SK-N-SH (cell line): ENCODE data around the gene NCAPD3. TPM values are rescaled to one million over a fixed set of nuclear protein-coding genes. Genes with fewer than 3 reads are reported as not detected.

ENCODE experiments used
- CTCF ChIA-PET: fragments of 300-600, 350-600 bp; formaldehyde crosslinking; extraction: SDS; loops from one replicate; lab custom pipeline; 2021; lab: Yijun Ruan, JAX
- POLR2A ChIA-PET: fragments of 350-600 bp; sonication (Branson Sonifier 250); formaldehyde crosslinking; extraction: SDS; loops from one replicate; lab custom pipeline; 2020; ENCODE audit warnings: antibody characterized with exemption, inconsistent platforms; lab: Yijun Ruan, JAX
- DNase-seq: peaks from one replicate; pipeline ENCODE4 v3.0.0; 2012
- H2AFZ ChIP-seq: fragments of 200-600 bp; sonication (generic); 2 replicates; pipeline ENCODE4 v1.8.1; 2016; ENCODE audit warnings: antibody characterized with exemption, mild to moderate bottlenecking, low read depth
- H3F3A ChIP-seq: fragments of 200-600 bp; sonication (generic); replicated peaks from 2 replicates; pipeline ENCODE3; 2016; ENCODE audit warnings: antibody characterized with exemption, mild to moderate bottlenecking; ENCODE audit not compliant: insufficient read depth
- H3K27ac ChIP-seq, 2 experiments: fragments of 200-500 bp in 1 of 2; fragments of 200-600 bp in 1 of 2; sonication (Bioruptor generic) in 1 of 2; sonication (generic), shearing (Covaris generic) in 1 of 2; 2 replicates each; pipeline versions ENCODE4 v1.5.1 to v1.6.1; 2014 to 2016; ENCODE audit warnings: low read depth in 2 of 2, inconsistent platforms in 1 of 2, low read length in 1 of 2, mild to moderate bottlenecking in 1 of 2, mixed read lengths in 1 of 2
- H3K27me3 ChIP-seq: fragments of 200-600 bp; sonication (generic), shearing (Covaris generic); 2 replicates; pipeline ENCODE4 v1.6.1; 2016; ENCODE audit warnings: mixed run types; ENCODE audit not compliant: insufficient read depth
- H3K36me3 ChIP-seq, 2 experiments: fragments of 200-500 bp in 1 of 2; fragments of 200-600 bp in 1 of 2; sonication (Bioruptor generic) in 1 of 2; sonication (generic) in 1 of 2; replicated peaks in 1 of 2; 2 replicates each; pipeline versions ENCODE3 to v1.5.1; 2014 to 2016; ENCODE audit warnings: low read length in 1 of 2, mild to moderate bottlenecking in 1 of 2; ENCODE audit not compliant: insufficient read depth in 2 of 2, control insufficient read depth in 1 of 2
- H3K4me1 ChIP-seq, 2 experiments: fragments of 200-500 bp in 1 of 2; fragments of 200-600 bp in 1 of 2; sonication (Bioruptor generic) in 1 of 2; sonication (generic), shearing (Covaris generic) in 1 of 2; 2 replicates each; pipeline versions ENCODE4 v1.5.1 to v1.6.1; 2014 to 2016; ENCODE audit warnings: low read depth in 1 of 2, low read length in 1 of 2, mixed run types in 1 of 2; ENCODE audit not compliant: insufficient read depth in 2 of 2, control insufficient read depth in 1 of 2
- H3K4me2 ChIP-seq: fragments of 200-600 bp; sonication (generic), shearing (Covaris generic); 2 replicates; pipeline ENCODE4 v1.6.1; 2017; ENCODE audit warnings: mixed run types
- H3K4me3 ChIP-seq, 2 experiments: fragments of 200-500 bp in 1 of 2; fragments of 200-600 bp in 1 of 2; sonication (Bioruptor generic) in 1 of 2; sonication (generic), shearing (Covaris generic) in 1 of 2; 2 replicates each; pipeline versions ENCODE4 v1.5.1 to v1.8.1; 2014 to 2016; ENCODE audit warnings: low read depth in 2 of 2, inconsistent platforms in 1 of 2, low read length in 1 of 2, mild to moderate bottlenecking in 1 of 2, mixed read lengths in 1 of 2, moderate library complexity in 1 of 2
- H3K79me2 ChIP-seq: fragments of 200-600 bp; sonication (generic); 2 replicates; pipeline ENCODE4 v1.8.1; 2017; ENCODE audit warnings: mild to moderate bottlenecking; ENCODE audit not compliant: insufficient read depth
- H3K9ac ChIP-seq: fragments of 200-600 bp; sonication (generic); 2 replicates; pipeline ENCODE4 v1.6.1; 2017; ENCODE audit warnings: mixed run types
- H3K9me2 ChIP-seq: fragments of 200-600 bp; sonication (generic); 2 replicates; pipeline ENCODE4 v1.6.1; 2017; ENCODE audit warnings: mixed run types
- H3K9me3 ChIP-seq: fragments of 200-600 bp; sonication (generic); 2 replicates; pipeline ENCODE4 v1.6.1; 2017; ENCODE audit warnings: mixed run types, mild to moderate bottlenecking, moderate library complexity
- H4K20me1 ChIP-seq: fragments of 200-600 bp; sonication (generic); 2 replicates; pipeline ENCODE4 v1.6.1; 2017; ENCODE audit warnings: mild to moderate bottlenecking, mixed run types; ENCODE audit not compliant: insufficient read depth
- EP300 ChIP-seq, 2 experiments: IDR thresholded peaks; 2 replicates each; pipeline versions ENCODE4 v1.4.0 to v1.6.1; 2012; ENCODE audit warnings: borderline replicate concordance in 1 of 2, low read depth in 1 of 2, low read length in 1 of 2
- FOSL2 ChIP-seq: IDR thresholded peaks from 2 replicates; pipeline ENCODE4 v1.4.0; 2012; ENCODE audit warnings: low read depth, mild to moderate bottlenecking, moderate library complexity, borderline replicate concordance
- FOXJ3 ChIP-seq: sonication (generic); formaldehyde crosslinking; IDR thresholded peaks from 2 replicates; pipeline ENCODE4 v1.5.1; 2020; ENCODE audit warnings: mild to moderate bottlenecking, missing genetic modification reagents
- GATA2 ChIP-seq: sonication (generic); formaldehyde crosslinking; IDR thresholded peaks from 2 replicates; pipeline ENCODE4 v1.5.0; 2020; ENCODE audit warnings: mild to moderate bottlenecking, missing genetic modification reagents
- MXI1 ChIP-seq: IDR thresholded peaks from 2 replicates; pipeline ENCODE4 v1.6.1; 2012; ENCODE audit warnings: mild to moderate bottlenecking, low read depth, low read length, improper control_type of control experiment
- NFIC ChIP-seq: IDR thresholded peaks from 2 replicates; pipeline ENCODE4 v1.4.0; 2012; ENCODE audit warnings: borderline replicate concordance
- NRF1 ChIP-seq: IDR thresholded peaks from 2 replicates; pipeline ENCODE4 v1.6.1; 2012; ENCODE audit warnings: low read depth, mild to moderate bottlenecking, low read length
- POLR2AphosphoS5 ChIP-seq: IDR thresholded peaks from 2 replicates; pipeline ENCODE4 v1.6.1; 2012; ENCODE audit warnings: low read depth, low read length
- RAD21 ChIP-seq: IDR thresholded peaks from 2 replicates; pipeline ENCODE4 v1.6.1; 2012; ENCODE audit warnings: mild to moderate bottlenecking, low read length
- RCOR1 ChIP-seq: fragments of 150-350 bp; IDR thresholded peaks from 2 replicates; pipeline ENCODE4 v1.6.1; 2017; ENCODE audit warnings: antibody characterized with exemption, low read length
- RFX5 ChIP-seq: IDR thresholded peaks from 2 replicates; pipeline ENCODE4 v1.6.1; 2012; ENCODE audit warnings: mild to moderate bottlenecking, improper control_type of control experiment, low read length
- RXRA ChIP-seq: IDR thresholded peaks from 2 replicates; pipeline ENCODE4 v1.4.0; 2012; ENCODE audit warnings: low read depth, mild to moderate bottlenecking, borderline replicate concordance
- SMC3 ChIP-seq: IDR thresholded peaks from 2 replicates; pipeline ENCODE4 v1.6.1; 2012; ENCODE audit warnings: low read depth, low read length, improper control_type of control experiment
- TAF1 ChIP-seq: IDR thresholded peaks from 2 replicates; pipeline ENCODE4 v1.6.1; 2012; ENCODE audit warnings: low read depth, mild to moderate bottlenecking, low read length, moderate library complexity, borderline replicate concordance
- TEAD4 ChIP-seq: IDR thresholded peaks from 2 replicates; pipeline ENCODE4 v1.4.0; 2012; ENCODE audit warnings: mild to moderate bottlenecking, borderline replicate concordance; ENCODE audit not compliant: insufficient read depth
- USF1 ChIP-seq: IDR thresholded peaks from 2 replicates; pipeline ENCODE4 v1.4.0; 2012; ENCODE audit warnings: low read depth, borderline replicate concordance
- YY1 ChIP-seq: IDR thresholded peaks from 2 replicates; pipeline ENCODE4 v1.4.0; 2012; ENCODE audit warnings: low read depth, mild to moderate bottlenecking
- ZBTB33 ChIP-seq: IDR thresholded peaks from 2 replicates; pipeline ENCODE4 v1.4.0; 2012; ENCODE audit warnings: low read depth, borderline replicate concordance
- WGBS: methylation state at CpG from one replicate; pipeline ENCODE4 v1.1.6; 2017; ENCODE audit warnings: low lambda C conversion rate; 5-methylcytosine and 5-hydroxymethylcytosine counted together
- polyA plus RNA-seq, 3 experiments: library from polyadenylated mRNA; depleted of rRNA; stranded (reverse); fragments of >200 nt; gene quantifications; 2 replicates each; pipeline ENCODE4 v1.2.3, GENCODE V29; 2012
- TF ChIP-seq, protein P1 (sequence below): fragments of 150-350 bp; IDR thresholded peaks from 2 replicates; pipeline ENCODE4 v1.6.1; 2016; ENCODE audit warnings: mild to moderate bottlenecking, low read depth, low read length
- TF ChIP-seq, protein P2 (sequence below): IDR thresholded peaks from 2 replicates; pipeline ENCODE4 v1.6.1; 2012; ENCODE audit warnings: mild to moderate bottlenecking, low read depth, low read length, moderate library complexity
- TF ChIP-seq, protein P3 (sequence below): fragments of 200-600 bp; sonication (generic); IDR thresholded peaks from 2 replicates; pipeline ENCODE4 v1.6.1; 2017; ENCODE audit warnings: antibody characterized with exemption, mild to moderate bottlenecking, moderate library complexity
- TF ChIP-seq, protein P4 (sequence below): IDR thresholded peaks from 2 replicates; pipeline ENCODE4 v1.4.0; 2012; ENCODE audit warnings: low read depth

Gene NCAPD3
- polyA plus RNA-seq, 1 of the 3 experiments (the other 2 are of a cell fraction) = 19.5 TPM

DNA sequence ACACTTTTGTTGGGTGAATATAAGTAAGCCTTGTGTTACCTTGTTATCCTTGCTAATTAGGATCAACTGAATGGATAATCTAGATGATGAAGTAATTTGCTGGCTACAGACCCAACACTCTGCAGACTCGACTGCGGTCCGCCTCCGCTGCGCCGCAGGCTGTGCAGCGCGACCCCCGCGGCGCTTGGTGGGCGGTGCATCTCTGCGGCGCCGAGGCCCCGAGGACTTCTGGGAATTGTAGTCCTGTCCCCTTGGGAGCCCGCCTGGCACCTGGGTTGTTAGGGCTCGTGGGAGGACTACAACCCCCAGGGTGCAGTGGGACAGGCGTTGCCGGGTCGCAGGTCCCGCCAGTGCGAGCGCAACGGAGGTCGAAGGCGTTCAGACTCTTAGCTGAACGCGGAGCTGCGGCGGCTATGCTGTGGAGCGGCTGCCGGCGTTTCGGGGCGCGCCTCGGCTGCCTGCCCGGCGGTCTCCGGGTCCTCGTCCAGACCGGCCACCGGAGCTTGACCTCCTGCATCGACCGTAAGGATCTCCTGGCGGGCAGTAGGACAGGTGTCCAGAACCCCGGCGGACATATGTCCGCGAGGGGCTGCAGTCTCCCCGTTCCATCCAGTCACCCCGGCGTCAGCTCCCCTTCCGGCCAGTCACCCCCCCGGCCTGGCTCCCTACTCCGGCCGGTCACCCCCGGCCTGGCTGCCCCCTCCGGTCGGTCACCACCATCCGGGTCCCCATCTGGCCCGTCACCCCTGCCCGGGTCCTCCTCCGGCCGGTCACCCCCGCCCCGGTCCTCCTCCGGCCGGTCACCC, 29.6 kb upstream of the NCAPD3 start, which contains the start of the genes ACAD8 and THYN1:
TSS of gene ACAD8 (plus strand) at position 381 of the 806 bp plus-strand sequence. CDS start at position 414, 33 bp downstream.
TSS of gene THYN1 (minus strand) at position 165 of the 806 bp plus-strand sequence. CDS start 470 bp downstream, outside the sequence.
- no peaks in the 10 kb centered on the region for H4K20me1 ChIP-seq
- H3K9me3 ChIP-seq = no peaks in the 10 kb centered on the region
- H3K36me3 ChIP-seq = peaks cover 18 to 32% of the 10 kb centered on the region in 2 experiments
- ChIA-PET POLR2A (interaction anchor here (0.7 kb wide), 1 partner anchor 28 kb away, joined by 3 read pairs; the partner anchor contains the start of gene VPS26B), CTCF (interaction anchor here (0.8 to 2.7 kb wide), 7 partner anchors 9 to 42 kb away, joined by 3 to 9 read pairs (median 5); partner anchors contain the start of gene GLB1L3)
- no peaks in the 10 kb centered on the region for H3F3A ChIP-seq
- peak within 1 kb of the TSS; percentile 85 to 95 for H3K4me3 ChIP-seq
- H3K4me1 ChIP-seq = peaks cover 4 to 11% of the 10 kb centered on the region in 2 experiments; a peak in 3 of 4 replicates
- peak within 1 kb of the TSS; percentile 23 to 83; a peak in 3 of 4 replicates for H3K27ac ChIP-seq
- peak; percentile 99 for DNase-seq
- H3K9me2 ChIP-seq = no peaks in the 10 kb centered on the region
- peak within 1 kb of the TSS; percentile 91 for H3K4me2 ChIP-seq
- H3K79me2 ChIP-seq = peaks cover 35% of the 10 kb centered on the region
- peak within 1 kb of the TSS; percentile 87 for H2AFZ ChIP-seq
- no peaks in the 10 kb centered on the region for H3K27me3 ChIP-seq
- peak within 1 kb of the TSS; percentile 63 for H3K9ac ChIP-seq
- 0% methylated on average over 14 of the region's 70 CpGs for WGBS
- TF ChIP-seq, protein P1, sequence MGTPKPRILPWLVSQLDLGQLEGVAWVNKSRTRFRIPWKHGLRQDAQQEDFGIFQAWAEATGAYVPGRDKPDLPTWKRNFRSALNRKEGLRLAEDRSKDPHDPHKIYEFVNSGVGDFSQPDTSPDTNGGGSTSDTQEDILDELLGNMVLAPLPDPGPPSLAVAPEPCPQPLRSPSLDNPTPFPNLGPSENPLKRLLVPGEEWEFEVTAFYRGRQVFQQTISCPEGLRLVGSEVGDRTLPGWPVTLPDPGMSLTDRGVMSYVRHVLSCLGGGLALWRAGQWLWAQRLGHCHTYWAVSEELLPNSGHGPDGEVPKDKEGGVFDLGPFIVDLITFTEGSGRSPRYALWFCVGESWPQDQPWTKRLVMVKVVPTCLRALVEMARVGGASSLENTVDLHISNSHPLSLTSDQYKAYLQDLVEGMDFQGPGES = no peak
- TF ChIP-seq RAD21 (no peak), FOSL2 (no peak), FOXJ3 (CRISPR knock-in tag) (no peak), RXRA (no peak), NRF1 (peak; percentile 54), ZBTB33 (0 out of 2 replicates have a peak, but pooled peaks have one; percentile 9), YY1 (peak; percentile 57; the same call in 1 of the 2 replicates), RCOR1 (no peak), GATA2 (no peak), USF1 (no peak), EP300 (IDR thresholded peaks at IDR 0.05; ENCODE audit: borderline replicate concordance in 1 of 2, low read depth in 1 of 2, low read length in 1 of 2) (peak in 1 of 2 experiments; percentile 23; a peak in 1 of 4 replicates), MXI1 (peak; percentile 73), TAF1 (peak; percentile 65; the same call in 1 of the 2 replicates), RFX5 (no peak), SMC3 (no peak), NFIC (no peak), POLR2AphosphoS5 (peak; percentile 84), TEAD4 (no peak)
- TF ChIP-seq, protein P2, sequence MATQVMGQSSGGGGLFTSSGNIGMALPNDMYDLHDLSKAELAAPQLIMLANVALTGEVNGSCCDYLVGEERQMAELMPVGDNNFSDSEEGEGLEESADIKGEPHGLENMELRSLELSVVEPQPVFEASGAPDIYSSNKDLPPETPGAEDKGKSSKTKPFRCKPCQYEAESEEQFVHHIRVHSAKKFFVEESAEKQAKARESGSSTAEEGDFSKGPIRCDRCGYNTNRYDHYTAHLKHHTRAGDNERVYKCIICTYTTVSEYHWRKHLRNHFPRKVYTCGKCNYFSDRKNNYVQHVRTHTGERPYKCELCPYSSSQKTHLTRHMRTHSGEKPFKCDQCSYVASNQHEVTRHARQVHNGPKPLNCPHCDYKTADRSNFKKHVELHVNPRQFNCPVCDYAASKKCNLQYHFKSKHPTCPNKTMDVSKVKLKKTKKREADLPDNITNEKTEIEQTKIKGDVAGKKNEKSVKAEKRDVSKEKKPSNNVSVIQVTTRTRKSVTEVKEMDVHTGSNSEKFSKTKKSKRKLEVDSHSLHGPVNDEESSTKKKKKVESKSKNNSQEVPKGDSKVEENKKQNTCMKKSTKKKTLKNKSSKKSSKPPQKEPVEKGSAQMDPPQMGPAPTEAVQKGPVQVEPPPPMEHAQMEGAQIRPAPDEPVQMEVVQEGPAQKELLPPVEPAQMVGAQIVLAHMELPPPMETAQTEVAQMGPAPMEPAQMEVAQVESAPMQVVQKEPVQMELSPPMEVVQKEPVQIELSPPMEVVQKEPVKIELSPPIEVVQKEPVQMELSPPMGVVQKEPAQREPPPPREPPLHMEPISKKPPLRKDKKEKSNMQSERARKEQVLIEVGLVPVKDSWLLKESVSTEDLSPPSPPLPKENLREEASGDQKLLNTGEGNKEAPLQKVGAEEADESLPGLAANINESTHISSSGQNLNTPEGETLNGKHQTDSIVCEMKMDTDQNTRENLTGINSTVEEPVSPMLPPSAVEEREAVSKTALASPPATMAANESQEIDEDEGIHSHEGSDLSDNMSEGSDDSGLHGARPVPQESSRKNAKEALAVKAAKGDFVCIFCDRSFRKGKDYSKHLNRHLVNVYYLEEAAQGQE = no peak
- TF ChIP-seq, protein P3, sequence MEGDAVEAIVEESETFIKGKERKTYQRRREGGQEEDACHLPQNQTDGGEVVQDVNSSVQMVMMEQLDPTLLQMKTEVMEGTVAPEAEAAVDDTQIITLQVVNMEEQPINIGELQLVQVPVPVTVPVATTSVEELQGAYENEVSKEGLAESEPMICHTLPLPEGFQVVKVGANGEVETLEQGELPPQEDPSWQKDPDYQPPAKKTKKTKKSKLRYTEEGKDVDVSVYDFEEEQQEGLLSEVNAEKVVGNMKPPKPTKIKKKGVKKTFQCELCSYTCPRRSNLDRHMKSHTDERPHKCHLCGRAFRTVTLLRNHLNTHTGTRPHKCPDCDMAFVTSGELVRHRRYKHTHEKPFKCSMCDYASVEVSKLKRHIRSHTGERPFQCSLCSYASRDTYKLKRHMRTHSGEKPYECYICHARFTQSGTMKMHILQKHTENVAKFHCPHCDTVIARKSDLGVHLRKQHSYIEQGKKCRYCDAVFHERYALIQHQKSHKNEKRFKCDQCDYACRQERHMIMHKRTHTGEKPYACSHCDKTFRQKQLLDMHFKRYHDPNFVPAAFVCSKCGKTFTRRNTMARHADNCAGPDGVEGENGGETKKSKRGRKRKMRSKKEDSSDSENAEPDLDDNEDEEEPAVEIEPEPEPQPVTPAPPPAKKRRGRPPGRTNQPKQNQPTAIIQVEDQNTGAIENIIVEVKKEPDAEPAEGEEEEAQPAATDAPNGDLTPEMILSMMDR = no peak
- TF ChIP-seq, protein P4, sequence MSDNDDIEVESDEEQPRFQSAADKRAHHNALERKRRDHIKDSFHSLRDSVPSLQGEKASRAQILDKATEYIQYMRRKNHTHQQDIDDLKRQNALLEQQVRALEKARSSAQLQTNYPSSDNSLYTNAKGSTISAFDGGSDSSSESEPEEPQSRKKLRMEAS = no peak
